8988T (cell line): ENCODE results near the gene HORMAD1.
"Not testable (repeated sequence)": the region's sequence is repeated elsewhere in the genome, so short reads cannot be mapped to it uniquely, and the experiment has no call there.

ENCODE experiments used
- DNase-seq: peaks from one replicate; pipeline ENCODE4 v3.0.0; 2011

HORMAD1 gene

GRCh38 chr1:150696995-150697927, 23.4 kb downstream of the HORMAD1 start, which contains the start of gene GOLPH3L:
GOLPH3L (minus strand) TSS chr1:150697154; CDS start chr1:150694838, 2,316 bp downstream.
- DNase-seq, result peak; percentile 26

DNA sequence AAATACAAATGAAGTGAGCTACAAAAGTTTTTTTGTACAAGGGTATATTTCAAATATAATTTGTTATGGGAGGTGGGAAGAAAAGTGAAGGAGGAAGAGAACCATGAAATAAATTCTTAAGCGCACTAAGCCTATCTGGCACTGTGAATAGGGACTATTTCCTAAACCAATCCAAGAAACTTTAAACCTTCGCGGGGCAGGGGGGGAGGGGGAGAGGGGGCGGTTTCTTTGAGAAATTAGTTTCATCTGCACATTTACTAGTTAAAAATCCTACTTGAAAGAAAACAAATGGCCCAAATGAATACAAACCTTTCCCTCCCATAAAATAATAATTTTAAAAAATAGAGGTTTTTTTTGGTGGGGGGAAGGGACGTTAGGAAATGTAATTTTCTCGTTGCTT, 24.1 kb downstream of the HORMAD1 start:
- DNase-seq, result no peak

- DNase-seq, result no peak
Measured at GRCh38 chr1:150696162-150696561, 24.5 kb downstream of the HORMAD1 start.

GRCh38 chr1:150695561-150695960, 25.1 kb downstream of the HORMAD1 start:
- DNase-seq, result no peak

GRCh38 chr1:150692720-150693119, 28.0 kb downstream of the HORMAD1 start:
- no peak for DNase-seq

GRCh38 chr1:150688763-150689162, 31.9 kb downstream of the HORMAD1 start:
- DNase-seq, result no peak

DNA sequence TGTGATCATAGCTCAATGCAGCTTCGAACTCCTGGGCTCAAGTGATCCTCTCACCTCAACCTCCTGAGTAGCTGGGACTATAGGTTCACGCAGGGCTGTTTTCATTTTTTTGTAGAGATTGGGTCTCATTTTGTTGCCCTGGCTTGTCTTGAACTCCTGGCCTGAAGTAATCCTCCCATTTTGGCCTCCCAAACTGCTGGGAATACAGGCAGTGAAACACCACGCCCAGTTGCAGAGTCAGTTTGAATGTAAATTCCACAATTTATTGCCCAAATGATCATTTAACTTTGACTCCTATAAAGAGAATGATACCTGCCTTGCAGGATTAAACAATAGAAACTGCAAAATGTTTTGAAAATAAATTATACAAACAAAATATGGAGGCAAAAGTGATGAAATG, 34.4 kb downstream of the HORMAD1 start:
- no peak for DNase-seq

- no peak for DNase-seq
Measured at GRCh38 chr1:150683914-150684313, 36.8 kb downstream of the HORMAD1 start.

GRCh38 chr1:150678988-150679387, 41.7 kb downstream of the HORMAD1 start:
- DNase-seq, result no peak

- no peak for DNase-seq
Measured at GRCh38 chr1:150674881-150675280, 45.8 kb downstream of the HORMAD1 start.

GRCh38 chr1:150663321-150663720, 57.4 kb downstream of the HORMAD1 start:
- DNase-seq, result no peak

- DNase-seq, result no peak
Measured at GRCh38 chr1:150662811-150663210, 57.9 kb downstream of the HORMAD1 start.

GRCh38 chr1:150661156-150661555, 59.5 kb downstream of the HORMAD1 start:
- DNase-seq, result no peak

- no peak for DNase-seq
Measured at GRCh38 chr1:150660584-150660983, 60.1 kb downstream of the HORMAD1 start.

GRCh38 chr1:150657064-150657463, 63.6 kb downstream of the HORMAD1 start:
- DNase-seq, result not testable (repeated sequence)

GRCh38 chr1:150654635-150655034, 66.1 kb downstream of the HORMAD1 start:
- not testable (repeated sequence) for DNase-seq

- DNase-seq, result no peak
Measured at GRCh38 chr1:150650193-150650592, 70.5 kb downstream of the HORMAD1 start.

DNA sequence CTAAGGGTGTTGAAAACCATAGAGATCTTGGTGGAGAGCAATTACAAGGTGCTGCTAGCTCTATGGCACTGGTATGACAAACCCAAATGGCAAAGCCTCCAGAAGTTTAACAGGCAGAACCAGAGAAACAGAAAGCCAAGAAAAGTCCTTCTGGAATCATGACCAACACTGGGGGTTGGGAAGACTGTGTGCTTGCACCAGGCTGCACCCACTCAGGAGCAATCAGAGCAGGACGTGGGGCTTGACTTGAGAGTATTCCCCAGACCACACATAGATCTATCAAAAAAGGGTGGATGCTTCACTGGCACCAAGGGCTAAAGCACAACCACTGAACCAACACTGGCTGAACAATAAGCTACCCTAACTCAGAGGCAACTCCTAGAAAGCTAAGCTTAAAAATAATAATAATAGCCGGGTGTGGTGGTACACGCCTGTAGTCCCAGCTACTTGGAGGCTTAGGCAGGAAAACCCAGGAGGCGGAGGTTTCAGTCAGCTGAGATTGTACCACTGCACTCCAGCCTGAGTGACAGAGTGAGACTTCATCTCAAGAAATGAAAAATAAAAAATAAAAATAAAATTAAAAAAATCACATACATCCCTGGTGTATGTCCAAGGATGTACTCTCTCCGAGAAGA, 71.1 kb downstream of the HORMAD1 start:
- DNase-seq, result no peak
